Smooth muscle cell (in vitro differentiated cells): ENCODE data around the gene RNLS. TPM values are rescaled to one million over a fixed set of nuclear protein-coding genes. Genes with fewer than 3 reads are reported as not detected.

Source experiments
- DNase-seq: peaks from one replicate; lab custom pipeline; 2025; ENCODE audit not compliant: unreplicated experiment; lab: John Stamatoyannopoulos, UW
- H2AFZ ChIP-seq: fragments of 200-600 bp; sonication (generic); 2 replicates; pipeline ENCODE4 v1.6.0; 2016; ENCODE audit warnings: antibody characterized with exemption, low read depth, mild to moderate bottlenecking
- H3F3A ChIP-seq: fragments of 200-600 bp; sonication (generic); 2 replicates; pipeline ENCODE4 v1.6.0; 2017; ENCODE audit warnings: antibody characterized with exemption, low read depth
- H3K27ac ChIP-seq: fragments of 200-600 bp; sonication (generic); 2 replicates; pipeline ENCODE4 v1.5.1; 2016; ENCODE audit warnings: low read depth, mild to moderate bottlenecking
- H3K27me3 ChIP-seq: fragments of 200-600 bp; sonication (generic); 2 replicates; pipeline ENCODE4 v1.6.1; 2016; ENCODE audit warnings: low read depth, mild to moderate bottlenecking
- H3K36me3 ChIP-seq: fragments of 200-600 bp; sonication (generic); 2 replicates; pipeline ENCODE4 v1.5.1; 2016; ENCODE audit warnings: low read depth
- H3K4me1 ChIP-seq: fragments of 200-600 bp; sonication (generic); 2 replicates; pipeline ENCODE4 v1.5.1; 2016; ENCODE audit warnings: low read depth
- H3K4me2 ChIP-seq: fragments of 200-600 bp; sonication (generic); 2 replicates; pipeline ENCODE4 v1.6.0; 2016; ENCODE audit warnings: mild to moderate bottlenecking
- H3K4me3 ChIP-seq: fragments of 200-600 bp; sonication (generic); 2 replicates; pipeline ENCODE4 v1.5.1; 2016; ENCODE audit warnings: mild to moderate bottlenecking
- H3K79me2 ChIP-seq: fragments of 200-600 bp; sonication (generic); 2 replicates; pipeline ENCODE4 v1.6.0; 2016; ENCODE audit warnings: low read depth, mild to moderate bottlenecking
- H3K9ac ChIP-seq: fragments of 200-600 bp; sonication (generic); 2 replicates; pipeline ENCODE4 v1.6.0; 2016; ENCODE audit warnings: low read depth
- H3K9me3 ChIP-seq: fragments of 200-600 bp; sonication (generic); replicated peaks from 2 replicates; pipeline ENCODE4 v1.5.1; 2016; ENCODE audit warnings: low read depth
- H4K20me1 ChIP-seq: fragments of 200-600 bp; sonication (generic); 2 replicates; pipeline ENCODE4 v1.6.0; 2016; ENCODE audit warnings: low read depth
- CTCF ChIP-seq: fragments of 200-600 bp; sonication (generic); IDR thresholded peaks from 2 replicates; pipeline ENCODE4 v1.5.1; 2017; ENCODE audit warnings: borderline replicate concordance, mild to moderate bottlenecking, antibody characterized with exemption; ENCODE audit not compliant: insufficient read depth, poor library complexity, severe bottlenecking
- WGBS: methylation state at CpG from one replicate; pipeline ENCODE4 v1.1.7; 2016; ENCODE audit warnings: low lambda C conversion rate; 5-methylcytosine and 5-hydroxymethylcytosine counted together
- polyA plus RNA-seq: library from polyadenylated mRNA; unstranded; fragments of >200 nt; fragmentation: Nextera tagmentation; extraction: Ambion mirVana; gene quantifications from 2 replicates; pipeline ENCODE4 v1.2.1, GENCODE V29; 2016
- total RNA-seq: library from RNA; depleted of rRNA; stranded (reverse); fragments of >200 nt; gene quantifications from 2 replicates; pipeline ENCODE4 v1.2.3, GENCODE V29; 2014

Gene RNLS
- total and polyA plus RNA-seq, 2 experiments from 2014 or later: 4.8 to 11.2 TPM

- no peaks in the 10 kb centered on the region for H3K27me3 ChIP-seq
- WGBS: 94% methylated on average over 3 of the region's 3 CpGs
- H3K9ac ChIP-seq: no peak overlapping the region
- H3K4me1 ChIP-seq: peaks cover 10% of the 10 kb centered on the region
- no peak overlapping the region for H3K27ac ChIP-seq
- no peaks in the 10 kb centered on the region for H3K9me3 ChIP-seq
- no peak overlapping the region for H3K4me2 ChIP-seq
- H2AFZ ChIP-seq: no peak overlapping the region
- peaks cover 4% of the 10 kb centered on the region for H3F3A ChIP-seq
- no peak overlapping the region for H3K4me3 ChIP-seq
- no peaks in the 10 kb centered on the region for H3K36me3 ChIP-seq
- no peaks in the 10 kb centered on the region for H4K20me1 ChIP-seq
- DNase-seq: no peak
- no peak for TF ChIP-seq CTCF
- no peaks in the 10 kb centered on the region for H3K79me2 ChIP-seq
These were observed 36.6 kb downstream of the RNLS start for GRCh38 chr10:88546497-88546896.

GRCh38 chr10:88545359-88545758 lies 37.8 kb downstream of the RNLS start:
- Histone ChIP-seq H3K4me2 (no peak overlapping the region), H4K20me1 (no peaks in the 10 kb centered on the region), H3K36me3 (no peaks in the 10 kb centered on the region), H3F3A (peaks cover 4% of the 10 kb centered on the region), H3K27ac (no peak overlapping the region), H3K79me2 (no peaks in the 10 kb centered on the region), H3K27me3 (no peaks in the 10 kb centered on the region), H3K9ac (no peak overlapping the region), H3K4me3 (no peak overlapping the region), H2AFZ (no peak overlapping the region), H3K4me1 (peaks cover 10% of the 10 kb centered on the region), H3K9me3 (no peaks in the 10 kb centered on the region)
- WGBS: 78% methylated on average over 4 of the region's 4 CpGs
- DNase-seq: no peak
- TF ChIP-seq CTCF: no peak

GRCh38 chr10:88544140-88544870 lies 38.8 kb downstream of the RNLS start:
- no peak for DNase-seq
- no peak for TF ChIP-seq CTCF
- Histone ChIP-seq H3K9ac (no peak overlapping the region), H3K4me1 (peaks cover 14% of the 10 kb centered on the region), H3K27me3 (no peaks in the 10 kb centered on the region), H4K20me1 (no peaks in the 10 kb centered on the region), H3F3A (peaks cover 4% of the 10 kb centered on the region), H3K79me2 (no peaks in the 10 kb centered on the region), H3K4me3 (no peak overlapping the region), H3K36me3 (no peaks in the 10 kb centered on the region), H3K27ac (peak overlapping the region; percentile 41), H3K9me3 (no peaks in the 10 kb centered on the region), H3K4me2 (no peak overlapping the region), H2AFZ (no peak overlapping the region)
- 59% methylated on average over 2 of the region's 2 CpGs for WGBS

GRCh38 chr10:88542522-88542921 lies 40.6 kb downstream of the RNLS start:
- H3K9ac ChIP-seq: no peak overlapping the region
- H3K4me2 ChIP-seq: no peak overlapping the region
- peaks cover 22% of the 10 kb centered on the region for H3K4me1 ChIP-seq
- H3K27me3 ChIP-seq: no peaks in the 10 kb centered on the region
- TF ChIP-seq CTCF: no peak
- DNase-seq: no peak
- H3K27ac ChIP-seq: no peak overlapping the region
- H2AFZ ChIP-seq: no peak overlapping the region
- H3K9me3 ChIP-seq: no peaks in the 10 kb centered on the region
- no peaks in the 10 kb centered on the region for H3K79me2 ChIP-seq
- H3K36me3 ChIP-seq: no peaks in the 10 kb centered on the region
- no peak overlapping the region for H3K4me3 ChIP-seq
- WGBS: 38% methylated on average over 4 of the region's 4 CpGs
- H4K20me1 ChIP-seq: no peaks in the 10 kb centered on the region
- peaks cover 4% of the 10 kb centered on the region for H3F3A ChIP-seq
